HG03439 (cell line): ENCODE measurements around the gene DHX35.

ENCODE experiments used
- ATAC-seq: cut with Tn5 transposase; IDR thresholded peaks from one replicate; pipeline ENCODE4 v1.9.1; 2021; ENCODE audit warnings: mild to moderate bottlenecking, moderate library complexity; ENCODE audit not compliant: unreplicated experiment

The DHX35 gene

DNA sequence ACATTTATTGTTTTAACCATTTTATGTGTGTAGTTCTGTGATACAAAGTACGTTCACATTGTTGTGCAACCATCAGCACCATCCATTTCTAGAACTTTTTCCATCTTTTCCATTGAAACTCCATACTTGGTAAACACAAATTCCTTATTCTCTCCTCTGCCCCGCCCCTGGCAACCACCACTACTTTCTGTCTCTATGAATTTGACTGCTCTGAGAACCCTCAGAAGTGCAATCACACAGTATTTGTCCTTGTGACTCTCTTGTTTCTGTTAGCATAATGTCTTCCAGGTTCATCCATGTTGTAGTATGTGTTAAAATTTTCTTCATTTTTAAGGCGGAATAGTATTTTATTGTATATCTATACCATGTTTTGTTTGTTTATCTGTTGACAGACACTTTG is 56.9 kb downstream of the DHX35 start:
- no peak for ATAC-seq

GRCh38 chr20:39019805-39020325 is 57.7 kb downstream of the DHX35 start:
- ATAC-seq = peak; percentile 83

GRCh38 chr20:39021748-39022147 is 59.6 kb downstream of the DHX35 start:
- ATAC-seq = no peak

- ATAC-seq = no peak
Measured at GRCh38 chr20:39025883-39026282, 63.7 kb downstream of the DHX35 start.

DNA sequence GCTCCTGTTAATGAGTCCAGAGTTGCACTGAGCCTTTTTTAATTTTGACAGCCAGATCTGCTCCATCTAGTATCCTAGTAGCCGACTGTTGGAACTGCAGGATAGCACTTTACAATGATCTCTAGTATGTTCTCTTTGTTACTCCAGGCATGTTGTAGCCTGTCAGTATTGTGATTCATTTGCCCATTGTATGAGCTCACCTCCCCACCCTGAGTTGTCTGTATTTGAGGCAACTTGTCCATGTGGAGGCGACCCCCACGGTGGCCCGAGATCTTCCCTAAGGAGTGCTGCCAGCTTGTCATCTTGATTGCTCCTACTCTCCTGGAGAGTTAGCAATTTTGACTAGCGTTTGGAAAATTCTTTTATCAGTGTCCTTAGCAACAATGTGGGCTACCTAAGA is 67.2 kb downstream of the DHX35 start:
- no peak for ATAC-seq

GRCh38 chr20:39032997-39033396 is 70.9 kb downstream of the DHX35 start:
- ATAC-seq = no peak

DNA sequence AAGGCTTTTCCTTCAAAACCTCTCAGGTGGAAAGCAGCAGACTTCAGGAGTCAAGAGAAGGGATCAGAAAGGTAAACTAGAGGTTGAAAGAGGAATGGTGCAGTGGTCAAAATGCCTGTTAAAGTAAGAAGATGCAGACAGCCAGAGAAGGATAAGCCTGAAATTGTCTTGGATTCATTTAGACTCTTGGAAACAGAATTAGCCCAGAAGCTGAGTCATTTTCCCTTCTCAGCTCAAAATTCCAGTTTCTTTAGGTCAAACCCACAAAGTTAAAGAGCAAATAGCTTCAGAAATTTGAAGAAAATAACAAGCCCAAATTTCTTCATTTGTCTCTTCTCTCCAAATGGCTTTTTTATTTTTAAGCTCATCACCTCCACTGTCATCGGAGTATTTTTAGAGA is 73.9 kb downstream of the DHX35 start:
- no peak for ATAC-seq

GRCh38 chr20:39036851-39037250 is 74.7 kb downstream of the DHX35 start:
- no peak for ATAC-seq

GRCh38 chr20:39038047-39038446 is 75.9 kb downstream of the DHX35 start:
- no peak for ATAC-seq

DNA sequence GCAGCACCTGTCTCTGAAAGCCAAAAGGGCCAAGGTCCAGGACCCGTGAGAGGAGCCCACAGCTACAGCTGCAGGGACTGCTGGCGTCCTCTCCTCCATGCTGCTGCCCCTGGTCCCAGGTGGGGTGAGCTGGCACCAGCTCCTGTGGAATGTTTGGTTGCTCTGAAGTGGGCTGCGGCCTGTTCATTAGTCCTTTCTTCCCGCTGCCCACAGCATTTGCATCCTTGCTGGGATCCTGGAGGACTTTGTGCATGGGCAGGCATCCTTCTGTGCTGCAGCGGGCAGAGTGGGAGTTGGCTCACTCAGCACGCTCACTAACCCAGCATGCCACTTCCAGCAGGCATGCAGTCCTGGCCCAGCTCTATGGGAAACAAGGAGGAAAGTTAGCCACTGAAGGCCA is 76.4 kb downstream of the DHX35 start:
- no peak for ATAC-seq

- ATAC-seq = no peak
Measured at GRCh38 chr20:39039261-39039660, 77.1 kb downstream of the DHX35 start.

GRCh38 chr20:39040116-39040515 is 78.0 kb downstream of the DHX35 start:
- ATAC-seq = no peak

DNA sequence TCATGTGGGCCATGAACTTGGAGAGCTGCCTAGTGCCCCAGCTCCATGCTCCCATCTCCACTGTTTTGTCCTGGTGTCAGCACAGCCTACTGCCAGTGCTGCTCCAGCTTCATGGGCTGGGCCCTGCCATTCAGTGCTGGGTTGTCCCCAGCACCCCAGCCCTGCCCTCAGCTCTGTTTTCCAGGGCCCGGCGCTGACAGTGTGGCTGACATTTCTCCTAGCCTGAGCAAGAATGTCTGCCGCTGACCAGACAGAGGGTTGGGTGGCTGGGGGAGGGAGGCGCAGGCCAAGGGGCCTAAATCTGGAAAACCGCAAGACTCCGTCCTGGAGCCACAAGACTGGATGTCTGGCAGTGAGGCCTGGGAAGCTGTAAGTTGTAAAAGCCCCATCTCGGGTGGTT is 78.9 kb downstream of the DHX35 start:
- no peak for ATAC-seq

DNA sequence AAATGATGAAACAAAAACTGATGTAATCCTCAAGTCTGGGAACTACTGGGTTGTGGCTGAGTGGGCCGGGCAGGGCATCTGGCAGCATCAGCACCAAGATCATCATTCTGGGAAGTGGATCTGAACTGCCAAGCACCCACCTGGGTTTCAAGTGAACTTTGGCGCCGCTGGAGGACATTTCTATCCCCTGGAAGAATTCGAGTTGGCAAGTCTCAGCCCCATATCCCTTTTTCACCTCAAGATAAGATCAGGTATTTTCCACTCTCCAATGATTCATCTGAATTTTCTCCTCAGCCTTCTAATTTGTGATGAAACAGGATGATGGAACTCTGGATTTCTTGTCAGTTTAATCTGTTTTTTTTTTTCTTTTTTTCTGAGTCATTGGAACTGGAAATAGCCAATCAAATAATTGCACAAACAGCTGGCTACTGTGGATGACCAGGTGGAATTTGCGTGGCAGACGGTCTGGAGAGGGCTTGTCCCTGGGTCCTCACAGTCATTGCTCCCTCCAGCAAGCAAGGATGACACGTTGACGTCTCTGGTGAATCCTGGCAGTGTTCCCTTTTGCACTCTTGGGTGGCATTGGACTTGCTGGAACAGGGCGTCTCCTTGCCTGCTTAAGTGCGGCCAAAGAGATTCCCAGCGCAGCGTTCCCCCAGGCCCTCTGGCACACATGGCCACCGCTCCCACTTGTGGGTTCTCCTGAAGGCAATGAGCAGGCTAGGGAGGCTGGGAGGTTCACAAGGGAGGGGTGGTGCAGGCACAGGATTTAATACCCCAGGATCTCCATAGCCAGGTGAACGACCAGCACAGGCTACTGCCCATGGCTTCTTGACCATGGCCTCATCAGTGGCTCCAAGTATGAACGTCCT is 80.4 kb downstream of the DHX35 start:
- no peak for ATAC-seq

GRCh38 chr20:39044501-39044900 is 82.4 kb downstream of the DHX35 start:
- ATAC-seq = no peak

DNA sequence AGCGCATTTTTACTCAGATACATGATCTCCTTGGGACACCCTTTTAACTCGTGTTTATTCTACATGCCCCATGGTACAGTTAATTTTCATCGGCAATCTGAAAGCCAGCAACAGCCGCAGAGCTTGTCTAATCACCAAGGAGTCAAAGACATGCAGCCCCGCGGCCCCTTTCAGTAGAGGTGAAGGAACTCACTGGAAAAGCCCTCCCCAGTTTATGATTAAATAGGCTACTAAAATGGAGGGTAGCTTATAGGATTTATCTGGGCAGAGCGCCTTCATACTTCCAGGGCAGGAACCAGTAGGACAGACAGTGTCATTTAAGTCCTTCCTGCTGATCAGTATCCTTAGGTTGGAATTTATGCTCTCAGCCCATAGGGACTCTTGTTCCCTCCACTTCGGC is 83.5 kb downstream of the DHX35 start:
- no peak for ATAC-seq

GRCh38 chr20:39047417-39047985 is 85.4 kb downstream of the DHX35 start:
- no peak for ATAC-seq

DNA sequence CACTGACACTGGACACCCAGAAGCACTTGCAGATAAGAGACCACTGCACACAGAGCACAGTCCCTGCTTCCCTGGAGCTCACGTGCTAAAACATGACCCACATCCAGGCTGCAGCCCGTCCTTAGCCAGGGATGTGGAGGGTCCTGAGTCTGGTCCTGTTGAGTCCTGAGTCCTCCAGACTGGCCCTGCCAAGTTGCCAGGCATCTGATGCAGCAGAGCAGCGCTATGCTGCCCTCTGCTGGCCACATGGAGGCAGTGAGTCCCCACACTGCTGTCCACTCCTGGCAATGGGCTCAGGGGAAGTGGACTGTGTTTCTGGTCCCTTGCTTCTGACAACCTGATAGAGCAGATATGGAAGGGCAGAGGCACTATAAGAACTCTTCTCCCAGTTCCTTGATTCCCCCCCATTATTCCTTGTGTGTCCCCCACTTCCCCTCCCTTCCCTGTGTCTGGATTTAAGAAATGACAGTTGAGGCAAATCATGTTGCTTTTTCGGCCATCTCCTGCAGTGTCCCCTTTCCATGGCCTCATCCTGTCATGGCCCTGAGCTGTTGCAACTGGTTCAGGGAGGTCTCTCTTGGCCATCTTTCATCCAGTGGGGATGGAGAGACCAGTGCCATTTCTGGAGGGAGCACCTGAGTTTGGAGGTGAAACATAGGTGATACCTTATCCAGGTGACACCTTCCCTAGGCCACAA is 86.0 kb downstream of the DHX35 start:
- ATAC-seq = peak; percentile 63

GRCh38 chr20:39049148-39049547 is 87.0 kb downstream of the DHX35 start:
- no peak for ATAC-seq

DNA sequence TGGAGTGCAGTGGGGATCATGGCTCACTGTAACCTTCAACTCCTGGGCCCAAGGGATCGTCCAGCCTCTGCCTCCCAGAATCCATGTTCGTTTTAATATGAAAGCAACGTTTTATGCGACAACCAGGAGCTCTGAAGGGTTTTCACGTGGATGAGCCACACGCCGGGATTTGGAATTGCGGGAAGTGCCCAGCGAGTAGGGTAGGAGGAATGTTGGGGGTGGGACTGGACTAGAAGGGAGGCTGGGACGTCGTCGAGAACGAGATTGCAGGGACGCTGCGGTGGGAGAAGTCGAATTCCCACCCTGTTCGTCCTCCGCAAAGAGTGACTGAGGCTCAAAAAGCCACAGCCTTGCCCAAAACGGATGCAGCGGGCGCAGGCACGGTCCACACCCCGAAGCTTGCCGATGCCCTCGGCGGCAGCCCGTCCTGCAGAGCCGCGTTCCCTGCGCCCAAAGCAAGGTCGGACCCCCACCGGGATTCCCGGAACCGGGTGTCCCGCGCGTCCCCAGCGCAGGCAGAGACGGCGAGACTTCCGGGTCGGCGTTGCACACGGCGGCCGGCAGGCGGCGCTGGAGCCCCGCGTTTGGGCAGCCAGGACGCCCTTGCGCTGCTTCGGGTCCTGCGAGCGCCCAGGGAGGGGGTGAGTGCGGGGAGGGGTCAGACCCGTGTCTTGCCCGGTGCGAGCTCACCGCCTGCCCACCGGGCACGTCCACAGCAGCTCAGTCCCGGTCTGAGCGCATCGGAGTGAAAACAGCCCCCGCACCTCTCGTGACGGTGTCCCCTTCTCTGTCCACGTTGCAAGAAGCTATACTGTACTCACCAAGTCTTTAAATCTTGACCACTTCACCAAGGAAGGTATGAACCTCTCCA is 87.8 kb downstream of the DHX35 start:
- ATAC-seq = peak; percentile 80

GRCh38 chr20:39050555-39050902 is 88.4 kb downstream of the DHX35 start:
- ATAC-seq = no peak
